Ishikawa (cell line): Measurements from ENCODE around the gene CLK4.

Experiments used
- CEBPB ChIP-seq: IDR thresholded peaks from 2 replicates; pipeline ENCODE4 v1.6.1; 2012
- CREB1 ChIP-seq: IDR thresholded peaks from 2 replicates; pipeline ENCODE4 v1.6.1; 2012; ENCODE audit warnings: low read depth
- EGR1 ChIP-seq: IDR thresholded peaks from 2 replicates; pipeline ENCODE4 v1.6.1; 2012
- EP300 ChIP-seq: IDR thresholded peaks from 2 replicates; pipeline ENCODE4 v1.6.1; 2012; ENCODE audit warnings: borderline replicate concordance
- FOXM1 ChIP-seq: IDR thresholded peaks from 2 replicates; pipeline ENCODE4 v1.6.1; 2012; ENCODE audit warnings: low read depth, borderline replicate concordance
- MAX ChIP-seq: IDR thresholded peaks from 2 replicates; pipeline ENCODE4 v1.6.1; 2012
- NFIC ChIP-seq: IDR thresholded peaks from 2 replicates; pipeline ENCODE4 v1.6.1; 2012
- RAD21 ChIP-seq: IDR thresholded peaks from 2 replicates; pipeline ENCODE4 v1.6.1; 2012; ENCODE audit warnings: low read depth
- REST ChIP-seq: IDR thresholded peaks from 2 replicates; pipeline ENCODE4 v1.6.1; 2012; ENCODE audit warnings: low read depth, mild to moderate bottlenecking
- TAF1 ChIP-seq: IDR thresholded peaks from 2 replicates; pipeline ENCODE4 v1.6.1; 2012; ENCODE audit warnings: low read depth, mild to moderate bottlenecking
- TCF12 ChIP-seq: IDR thresholded peaks from 2 replicates; pipeline ENCODE4 v1.6.1; 2012; ENCODE audit warnings: low read depth
- TEAD4 ChIP-seq: IDR thresholded peaks from 2 replicates; pipeline ENCODE4 v1.6.1; 2012
- USF1 ChIP-seq: IDR thresholded peaks from 2 replicates; pipeline ENCODE4 v1.6.1; 2012
- YY1 ChIP-seq: IDR thresholded peaks from 2 replicates; pipeline ENCODE4 v1.6.1; 2012; ENCODE audit warnings: low read depth
- ZBTB7A ChIP-seq: IDR thresholded peaks from 2 replicates; pipeline ENCODE4 v1.6.1; 2012; ENCODE audit warnings: low read depth

The CLK4 gene

GRCh38 chr5:178606269-178606668 lies 20.6 kb downstream of the CLK4 start:
- TF ChIP-seq YY1 (no peak), EGR1 (no peak), CREB1 (no peak), RAD21 (no peak), EP300 (no peak), NFIC (no peak), TCF12 (no peak), TAF1 (no peak), REST (no peak), TEAD4 (no peak), USF1 (no peak), FOXM1 (no peak), ZBTB7A (no peak), MAX (no peak), CEBPB (no peak)

GRCh38 chr5:178605788-178606187 lies 21.1 kb downstream of the CLK4 start:
- TF ChIP-seq RAD21 (no peak), REST (no peak), EGR1 (no peak), CEBPB (no peak), NFIC (no peak), MAX (no peak)

- TF ChIP-seq TAF1: no peak
- no peak for TF ChIP-seq CREB1
- TF ChIP-seq ZBTB7A: no peak
- TF ChIP-seq MAX: no peak
- TF ChIP-seq USF1: no peak
- TF ChIP-seq CEBPB: no peak
- no peak for TF ChIP-seq TCF12
- no peak for TF ChIP-seq FOXM1
- TF ChIP-seq NFIC: no peak
- TF ChIP-seq EP300: no peak
- no peak for TF ChIP-seq EGR1
- TF ChIP-seq TEAD4: no peak
- TF ChIP-seq RAD21: no peak
- TF ChIP-seq REST: no peak
- no peak for TF ChIP-seq YY1
Measured at GRCh38 chr5:178602752-178603151, 24.1 kb downstream of the CLK4 start.

- no peak for TF ChIP-seq FOXM1
- TF ChIP-seq TCF12: no peak
- no peak for TF ChIP-seq EGR1
- TF ChIP-seq RAD21: no peak
- TF ChIP-seq YY1: no peak
- TF ChIP-seq CREB1: no peak
- no peak for TF ChIP-seq ZBTB7A
- TF ChIP-seq TAF1: no peak
- TF ChIP-seq NFIC: no peak
- no peak for TF ChIP-seq MAX
- no peak for TF ChIP-seq TEAD4
- TF ChIP-seq USF1: no peak
- no peak for TF ChIP-seq REST
- TF ChIP-seq EP300: no peak
- no peak for TF ChIP-seq CEBPB
Measured at GRCh38 chr5:178595750-178596149, 31.1 kb downstream of the CLK4 start.
